Measurements from ENCODE around the gene MLH1. TPM values are rescaled to one million over a fixed set of nuclear protein-coding genes. Genes with fewer than 3 reads are reported as not detected.

MLH1 gene
- total RNA-seq, 1 experiment from 2014 or later = 50.6 TPM

DNA sequence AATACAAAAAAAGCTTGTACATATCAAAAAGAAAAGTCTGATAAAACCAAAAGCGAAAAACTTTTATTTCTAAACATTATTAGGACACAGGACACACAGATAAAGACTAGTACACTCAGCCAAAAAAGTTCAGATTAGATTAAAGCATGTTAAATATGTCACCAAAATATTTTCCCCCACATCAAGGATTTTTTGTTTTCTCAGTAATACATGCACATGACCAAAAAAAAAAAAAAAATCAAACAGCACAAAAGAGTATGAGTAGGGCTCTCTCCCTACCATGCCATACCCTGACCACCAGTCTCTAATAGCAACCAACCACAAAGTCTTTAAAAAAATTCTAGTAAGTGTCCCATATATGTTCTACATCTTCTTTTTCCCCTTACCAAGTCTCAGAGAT is 103.7 kb downstream of the MLH1 start:
- no peak for TF ChIP-seq EZH2 (IDR thresholded peaks at IDR 0.05; ENCODE audit: borderline replicate concordance, low read depth, low read length, poor library complexity, severe bottlenecking)
- TF ChIP-seq, protein P1, sequence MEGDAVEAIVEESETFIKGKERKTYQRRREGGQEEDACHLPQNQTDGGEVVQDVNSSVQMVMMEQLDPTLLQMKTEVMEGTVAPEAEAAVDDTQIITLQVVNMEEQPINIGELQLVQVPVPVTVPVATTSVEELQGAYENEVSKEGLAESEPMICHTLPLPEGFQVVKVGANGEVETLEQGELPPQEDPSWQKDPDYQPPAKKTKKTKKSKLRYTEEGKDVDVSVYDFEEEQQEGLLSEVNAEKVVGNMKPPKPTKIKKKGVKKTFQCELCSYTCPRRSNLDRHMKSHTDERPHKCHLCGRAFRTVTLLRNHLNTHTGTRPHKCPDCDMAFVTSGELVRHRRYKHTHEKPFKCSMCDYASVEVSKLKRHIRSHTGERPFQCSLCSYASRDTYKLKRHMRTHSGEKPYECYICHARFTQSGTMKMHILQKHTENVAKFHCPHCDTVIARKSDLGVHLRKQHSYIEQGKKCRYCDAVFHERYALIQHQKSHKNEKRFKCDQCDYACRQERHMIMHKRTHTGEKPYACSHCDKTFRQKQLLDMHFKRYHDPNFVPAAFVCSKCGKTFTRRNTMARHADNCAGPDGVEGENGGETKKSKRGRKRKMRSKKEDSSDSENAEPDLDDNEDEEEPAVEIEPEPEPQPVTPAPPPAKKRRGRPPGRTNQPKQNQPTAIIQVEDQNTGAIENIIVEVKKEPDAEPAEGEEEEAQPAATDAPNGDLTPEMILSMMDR (conservative IDR thresholded peaks at IDR 0.05; ENCODE audit: low read depth, low read length) = no peak
- CTCF ChIA-PET = no interaction called here
- Histone ChIP-seq H3K9me3 (ENCODE audit: low read depth, low read length, poor library complexity, severe bottlenecking) (no peaks in the 10 kb centered on the region), H3K27ac (ENCODE audit: low read depth, low read length, poor library complexity, severe bottlenecking) (no peak overlapping the region), H3K27me3 (replicated peaks; ENCODE audit: insufficient read depth, low read depth, low read length, poor library complexity) (no peaks in the 10 kb centered on the region), H3K4me1 (ENCODE audit: insufficient read depth, low read length, poor library complexity, severe bottlenecking) (peaks cover 14% of the 10 kb centered on the region), H3K4me3 (ENCODE audit: low read depth, low read length, poor library complexity, severe bottlenecking) (no peak overlapping the region), H3K36me3 (ENCODE audit: insufficient read depth, low read length, poor library complexity, severe bottlenecking) (no peaks in the 10 kb centered on the region)
- DNase-seq (ENCODE audit: low spot score) = no peak
- BruUV-seq (replicated peaks) = no TSS peak
- intact Hi-C loops (cut with micrococcal nuclease; ENCODE audit: unreplicated experiment) = no loop called here
- POLR2A ChIA-PET (ENCODE audit: low non-redundant PET) = no interaction called here

DNA sequence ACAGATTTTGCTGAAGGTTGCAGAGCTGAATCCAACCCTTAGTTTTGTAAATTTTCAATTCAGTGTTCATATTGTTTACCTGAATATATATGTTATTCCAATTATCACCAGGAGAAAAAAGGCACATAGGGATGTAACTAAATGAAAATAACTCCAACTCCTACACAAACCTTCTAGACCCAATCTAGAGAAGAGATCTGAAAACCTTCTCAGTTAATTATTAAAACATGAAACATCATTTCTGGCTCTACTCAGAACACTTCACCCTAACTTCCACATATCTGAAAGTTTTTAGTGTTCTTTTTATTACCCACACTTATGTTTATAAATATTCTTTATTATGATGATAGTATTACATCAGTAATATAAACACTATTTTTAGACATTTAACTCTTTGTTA is 104.5 kb downstream of the MLH1 start:
- no peak for TF ChIP-seq EZH2 (IDR thresholded peaks at IDR 0.05; ENCODE audit: borderline replicate concordance, low read depth, low read length, poor library complexity, severe bottlenecking)
- TF ChIP-seq, protein P1 (conservative IDR thresholded peaks at IDR 0.05; ENCODE audit: low read depth, low read length) = no peak
- H3K9me3 ChIP-seq (ENCODE audit: low read depth, low read length, poor library complexity, severe bottlenecking) = no peaks in the 10 kb centered on the region
- H3K4me3 ChIP-seq (ENCODE audit: low read depth, low read length, poor library complexity, severe bottlenecking) = no peak overlapping the region
- ChIA-PET CTCF (no interaction called here), POLR2A (ENCODE audit: low non-redundant PET) (no interaction called here)
- H3K36me3 ChIP-seq (ENCODE audit: insufficient read depth, low read length, poor library complexity, severe bottlenecking) = no peaks in the 10 kb centered on the region
- intact Hi-C loops (cut with micrococcal nuclease; ENCODE audit: unreplicated experiment) = no loop called here
- no TSS peak for BruUV-seq (replicated peaks)
- H3K4me1 ChIP-seq (ENCODE audit: insufficient read depth, low read length, poor library complexity, severe bottlenecking) = peaks cover 14% of the 10 kb centered on the region
- H3K27ac ChIP-seq (ENCODE audit: low read depth, low read length, poor library complexity, severe bottlenecking) = no peak overlapping the region
- H3K27me3 ChIP-seq (replicated peaks; ENCODE audit: insufficient read depth, low read depth, low read length, poor library complexity) = no peaks in the 10 kb centered on the region
- no peak for DNase-seq (ENCODE audit: low spot score)

DNA sequence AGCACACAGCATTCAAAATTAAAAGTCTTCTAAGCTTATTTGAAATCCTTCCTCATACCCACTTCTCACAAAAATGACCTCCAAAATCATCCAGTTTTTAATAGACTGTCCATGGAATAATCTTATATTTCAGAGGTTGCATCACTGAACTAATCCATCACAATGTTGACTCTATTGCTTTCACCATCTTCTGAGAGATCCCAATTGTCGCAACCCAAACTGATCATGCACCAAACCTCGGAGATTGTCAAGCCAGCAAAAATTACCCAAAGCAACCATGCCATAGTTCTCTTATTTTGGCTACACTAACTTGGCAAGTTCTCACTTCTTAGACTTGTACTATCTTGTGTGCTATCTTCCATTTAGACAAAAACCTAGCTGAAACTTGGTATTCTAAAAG is 105.6 kb downstream of the MLH1 start:
- H3K9me3 ChIP-seq (ENCODE audit: low read depth, low read length, poor library complexity, severe bottlenecking) = no peaks in the 10 kb centered on the region
- H3K4me3 ChIP-seq (ENCODE audit: low read depth, low read length, poor library complexity, severe bottlenecking) = no peak overlapping the region
- no peak for DNase-seq (ENCODE audit: low spot score)
- no peaks in the 10 kb centered on the region for H3K36me3 ChIP-seq (ENCODE audit: insufficient read depth, low read length, poor library complexity, severe bottlenecking)
- BruUV-seq (replicated peaks) = no TSS peak
- no peak for TF ChIP-seq EZH2 (IDR thresholded peaks at IDR 0.05; ENCODE audit: borderline replicate concordance, low read depth, low read length, poor library complexity, severe bottlenecking)
- TF ChIP-seq, protein P1 (conservative IDR thresholded peaks at IDR 0.05; ENCODE audit: low read depth, low read length) = no peak
- ChIA-PET CTCF (no interaction called here), POLR2A (ENCODE audit: low non-redundant PET) (no interaction called here)
- H3K27ac ChIP-seq (ENCODE audit: low read depth, low read length, poor library complexity, severe bottlenecking) = no peak overlapping the region
- intact Hi-C loops (cut with micrococcal nuclease; ENCODE audit: unreplicated experiment) = no loop called here
- no peaks in the 10 kb centered on the region for H3K27me3 ChIP-seq (replicated peaks; ENCODE audit: insufficient read depth, low read depth, low read length, poor library complexity)
- peaks cover 14% of the 10 kb centered on the region for H3K4me1 ChIP-seq (ENCODE audit: insufficient read depth, low read length, poor library complexity, severe bottlenecking)
